Measurements from ENCODE around the gene ABTB1.
A peak's percentile ranks its signal among the peaks of the same experiment; 100 is the strongest.
"Not testable (repeated sequence)": the region's sequence is repeated elsewhere in the genome, so short reads cannot be mapped to it uniquely, and the experiment has no call there.

ABTB1 gene

GRCh38 chr3:127651516-127652172 is 21.1 kb upstream of the ABTB1 start:
- Histone ChIP-seq H3K4me1 (ENCODE audit: control insufficient read depth, insufficient read depth, low read length) (peaks cover 11% of the 10 kb centered on the region), H3K27me3 (ENCODE audit: control insufficient read depth in 1 of 2, insufficient read depth in 2 of 2, low read length in 2 of 2) (no peaks in the 10 kb centered on the region), H3K4me3 (ENCODE audit: low read length in 2 of 2) (no peak overlapping the region), H3K9ac (ENCODE audit: low read length in 2 of 2) (peak overlapping the region in 1 of 2 donors; percentile 47), H3K36me3 (ENCODE audit: control insufficient read depth in 2 of 2, insufficient read depth in 2 of 2, low read length in 2 of 2) (no peaks in the 10 kb centered on the region), H3K27ac (ENCODE audit: low read length) (no peak overlapping the region), H3K9me3 (ENCODE audit: control insufficient read depth in 2 of 2, low read length in 2 of 2) (no peaks in the 10 kb centered on the region)

DNA sequence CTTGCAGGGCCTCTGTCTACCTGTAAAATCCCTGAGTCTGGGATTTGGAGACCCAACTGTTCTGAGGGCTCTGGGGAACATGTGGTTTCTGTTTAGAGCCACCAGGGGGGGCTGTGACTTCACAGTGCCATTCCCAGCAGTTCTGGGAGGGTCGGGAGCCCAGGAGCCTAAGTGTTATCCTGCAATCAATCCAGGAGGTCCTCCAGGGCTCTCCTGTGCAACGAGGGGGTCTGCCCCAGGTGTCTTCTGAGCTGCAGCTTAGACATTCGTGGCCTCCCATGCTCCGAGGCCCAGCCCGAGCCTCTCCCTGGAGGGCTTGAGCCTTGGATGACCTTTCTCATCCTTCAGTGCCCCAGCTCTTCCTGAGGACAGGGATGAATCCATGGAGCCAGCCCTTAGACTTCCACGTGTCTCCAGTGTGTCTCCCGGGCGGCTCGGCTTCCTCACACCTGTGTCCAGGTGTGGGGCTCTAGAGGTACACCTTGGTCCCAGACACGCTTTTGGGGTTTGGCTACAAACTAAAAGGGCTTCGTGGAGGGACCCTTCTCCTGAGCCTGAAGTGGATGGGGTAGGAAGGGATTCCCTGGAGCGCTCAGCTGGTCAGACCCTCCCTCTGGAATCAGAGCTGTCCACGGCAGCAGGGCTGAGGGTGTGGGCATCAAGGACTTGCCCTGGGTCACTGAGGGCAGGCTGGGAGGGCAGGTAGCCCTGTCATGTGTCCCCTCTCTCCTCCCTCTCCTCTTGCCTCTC is 20.3 kb upstream of the ABTB1 start:
- H3K27ac ChIP-seq (ENCODE audit: low read length), result no peak overlapping the region
- H3K4me1 ChIP-seq (ENCODE audit: control insufficient read depth, insufficient read depth, low read length), result peaks cover 11% of the 10 kb centered on the region
- no peaks in the 10 kb centered on the region for H3K36me3 ChIP-seq (ENCODE audit: control insufficient read depth in 2 of 2, insufficient read depth in 2 of 2, low read length in 2 of 2)
- no peaks in the 10 kb centered on the region for H3K9me3 ChIP-seq (ENCODE audit: control insufficient read depth in 2 of 2, low read length in 2 of 2)
- H3K27me3 ChIP-seq (ENCODE audit: control insufficient read depth in 1 of 2, insufficient read depth in 2 of 2, low read length in 2 of 2), result no peaks in the 10 kb centered on the region
- H3K9ac ChIP-seq (ENCODE audit: low read length in 2 of 2), result no peak overlapping the region
- peak overlapping the region in 1 of 2 donors; percentile 29 for H3K4me3 ChIP-seq (ENCODE audit: low read length in 2 of 2)

- H3K27me3 ChIP-seq (ENCODE audit: control insufficient read depth in 1 of 2, insufficient read depth in 2 of 2, low read length in 2 of 2), result no peaks in the 10 kb centered on the region
- H3K9ac ChIP-seq (ENCODE audit: low read length in 2 of 2), result no peak overlapping the region
- no peak overlapping the region for H3K4me3 ChIP-seq (ENCODE audit: low read length in 2 of 2)
- no peaks in the 10 kb centered on the region for H3K9me3 ChIP-seq (ENCODE audit: control insufficient read depth in 2 of 2, low read length in 2 of 2)
- H3K36me3 ChIP-seq (ENCODE audit: control insufficient read depth in 2 of 2, insufficient read depth in 2 of 2, low read length in 2 of 2), result no peaks in the 10 kb centered on the region
- H3K27ac ChIP-seq (ENCODE audit: low read length), result no peak overlapping the region
- peaks cover 11% of the 10 kb centered on the region for H3K4me1 ChIP-seq (ENCODE audit: control insufficient read depth, insufficient read depth, low read length)
Observed at GRCh38 chr3:127654374-127654773, 18.4 kb upstream of the ABTB1 start.

DNA sequence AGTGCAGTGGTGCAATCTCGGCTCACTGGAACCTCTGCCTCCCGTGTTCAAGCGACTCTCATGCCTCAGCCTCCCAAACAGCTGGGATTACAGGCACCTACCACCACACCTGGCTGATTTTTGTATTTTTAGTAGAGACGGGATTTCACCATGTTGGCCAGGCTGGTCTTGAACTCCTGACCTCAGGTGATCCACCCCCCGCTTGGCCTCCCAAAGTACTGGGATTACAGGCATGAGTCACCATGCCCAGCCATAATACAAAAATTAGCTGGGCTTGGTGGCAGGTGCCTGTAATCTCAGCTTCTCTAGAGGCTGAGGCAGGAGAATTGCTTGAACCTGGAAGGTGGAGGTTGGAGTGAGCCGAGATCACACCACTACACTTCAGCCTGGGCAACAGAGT is 17.8 kb upstream of the ABTB1 start:
- H3K27me3 ChIP-seq (ENCODE audit: control insufficient read depth in 1 of 2, insufficient read depth in 2 of 2, low read length in 2 of 2); H3K27ac ChIP-seq (ENCODE audit: low read length); H3K4me3 ChIP-seq (ENCODE audit: low read length in 2 of 2); H3K36me3 ChIP-seq (ENCODE audit: control insufficient read depth in 2 of 2, insufficient read depth in 2 of 2, low read length in 2 of 2); H3K9ac ChIP-seq (ENCODE audit: low read length in 2 of 2); H3K9me3 ChIP-seq (ENCODE audit: control insufficient read depth in 2 of 2, low read length in 2 of 2): not testable (repeated sequence)
- peaks cover 11% of the 10 kb centered on the region for H3K4me1 ChIP-seq (ENCODE audit: control insufficient read depth, insufficient read depth, low read length)

DNA sequence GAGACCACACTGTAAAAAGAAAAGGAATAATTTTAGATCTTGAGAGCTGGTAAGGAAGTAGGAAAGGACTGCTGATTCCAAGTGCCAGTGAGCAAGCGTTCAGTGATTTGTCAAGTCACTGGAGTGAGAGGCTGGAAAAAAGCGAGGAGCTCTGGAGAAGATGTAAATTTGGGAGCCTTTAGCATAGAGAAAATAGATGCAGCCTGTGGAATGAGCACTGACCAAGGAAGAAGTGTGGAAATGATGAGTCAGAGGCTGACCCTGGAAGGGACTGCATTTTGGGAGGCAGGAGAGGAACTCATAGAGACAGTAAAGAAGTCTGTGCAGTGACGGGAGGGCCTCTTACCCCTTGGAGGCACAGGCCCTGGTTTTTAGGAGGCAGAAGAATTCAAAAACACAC is 17.1 kb upstream of the ABTB1 start:
- no peaks in the 10 kb centered on the region for H3K27me3 ChIP-seq (ENCODE audit: control insufficient read depth in 1 of 2, insufficient read depth in 2 of 2, low read length in 2 of 2)
- no peaks in the 10 kb centered on the region for H3K9me3 ChIP-seq (ENCODE audit: control insufficient read depth in 2 of 2, low read length in 2 of 2)
- peak overlapping the region; percentile 9 to 29 for H3K9ac ChIP-seq (ENCODE audit: low read length in 2 of 2)
- peak overlapping the region in 1 of 2 donors; percentile 1 for H3K4me3 ChIP-seq (ENCODE audit: low read length in 2 of 2)
- peaks cover 11% of the 10 kb centered on the region for H3K4me1 ChIP-seq (ENCODE audit: control insufficient read depth, insufficient read depth, low read length)
- no peaks in the 10 kb centered on the region for H3K36me3 ChIP-seq (ENCODE audit: control insufficient read depth in 2 of 2, insufficient read depth in 2 of 2, low read length in 2 of 2)
- peak overlapping the region; percentile 37 for H3K27ac ChIP-seq (ENCODE audit: low read length)

DNA sequence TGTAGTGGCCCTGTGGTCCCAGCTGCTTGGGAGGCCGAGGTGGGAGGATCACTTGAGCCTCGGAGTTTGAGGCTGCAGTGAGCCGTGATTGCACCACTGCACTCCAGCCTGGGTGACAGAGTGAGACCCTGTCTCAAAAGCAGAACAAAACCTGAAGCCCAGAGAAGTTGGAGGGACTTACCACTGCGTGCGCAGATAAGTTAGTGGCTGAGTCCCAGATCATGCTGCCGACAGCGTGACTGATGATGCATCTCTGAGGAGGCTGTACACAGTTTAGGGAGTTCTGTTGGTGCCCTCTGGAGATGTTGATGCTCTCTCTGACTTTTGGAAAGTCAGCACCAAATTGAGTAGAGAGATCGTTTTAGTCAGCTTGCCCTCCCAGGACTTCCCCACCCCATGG is 15.8 kb upstream of the ABTB1 start:
- Histone ChIP-seq H3K9ac (ENCODE audit: low read length in 2 of 2) (no peak overlapping the region), H3K4me1 (ENCODE audit: control insufficient read depth, insufficient read depth, low read length) (peaks cover 11% of the 10 kb centered on the region), H3K9me3 (ENCODE audit: control insufficient read depth in 2 of 2, low read length in 2 of 2) (no peaks in the 10 kb centered on the region), H3K27me3 (ENCODE audit: control insufficient read depth in 1 of 2, insufficient read depth in 2 of 2, low read length in 2 of 2) (no peaks in the 10 kb centered on the region), H3K4me3 (ENCODE audit: low read length in 2 of 2) (no peak overlapping the region), H3K27ac (ENCODE audit: low read length) (no peak overlapping the region), H3K36me3 (ENCODE audit: control insufficient read depth in 2 of 2, insufficient read depth in 2 of 2, low read length in 2 of 2) (no peaks in the 10 kb centered on the region)

- Histone ChIP-seq H3K27ac (ENCODE audit: low read length) (no peak overlapping the region), H3K36me3 (ENCODE audit: control insufficient read depth in 2 of 2, insufficient read depth in 2 of 2, low read length in 2 of 2) (no peaks in the 10 kb centered on the region), H3K27me3 (ENCODE audit: control insufficient read depth in 1 of 2, insufficient read depth in 2 of 2, low read length in 2 of 2) (no peaks in the 10 kb centered on the region), H3K4me1 (ENCODE audit: control insufficient read depth, insufficient read depth, low read length) (peaks cover 7% of the 10 kb centered on the region), H3K4me3 (ENCODE audit: low read length in 2 of 2) (no peak overlapping the region), H3K9ac (ENCODE audit: low read length in 2 of 2) (no peak overlapping the region), H3K9me3 (ENCODE audit: control insufficient read depth in 2 of 2, low read length in 2 of 2) (no peaks in the 10 kb centered on the region)
Observed at GRCh38 chr3:127658234-127658633, 14.5 kb upstream of the ABTB1 start.

DNA sequence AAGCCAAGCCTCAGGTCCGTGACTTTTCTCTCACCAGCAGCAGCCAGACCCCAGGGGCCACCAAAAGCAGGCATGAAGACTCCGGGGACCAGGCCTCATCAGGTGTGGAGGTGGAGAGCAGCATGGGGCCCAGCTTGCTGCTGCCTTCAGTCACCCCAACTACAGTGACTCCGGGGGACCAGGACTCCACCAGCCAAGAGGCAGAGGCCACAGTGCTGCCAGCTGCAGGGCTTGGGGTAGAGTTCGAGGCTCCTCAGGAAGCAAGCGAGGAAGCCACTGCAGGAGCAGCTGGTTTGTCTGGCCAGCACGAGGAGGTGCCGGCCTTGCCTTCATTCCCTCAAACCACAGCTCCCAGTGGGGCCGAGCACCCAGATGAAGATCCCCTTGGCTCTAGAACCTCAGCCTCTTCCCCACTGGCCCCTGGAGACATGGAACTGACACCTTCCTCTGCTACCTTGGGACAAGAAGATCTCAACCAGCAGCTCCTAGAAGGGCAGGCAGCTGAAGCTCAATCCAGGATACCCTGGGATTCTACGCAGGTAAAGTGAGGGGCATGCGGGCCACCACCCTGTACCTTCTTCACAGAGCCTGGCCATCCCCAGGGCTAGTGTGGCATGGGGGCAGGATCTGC is 12.0 kb upstream of the ABTB1 start:
- H3K4me1 ChIP-seq (ENCODE audit: control insufficient read depth, insufficient read depth, low read length), result peaks cover 2% of the 10 kb centered on the region
- no peak overlapping the region for H3K9ac ChIP-seq (ENCODE audit: low read length in 2 of 2)
- H3K36me3 ChIP-seq (ENCODE audit: control insufficient read depth in 2 of 2, insufficient read depth in 2 of 2, low read length in 2 of 2), result no peaks in the 10 kb centered on the region
- H3K27me3 ChIP-seq (ENCODE audit: control insufficient read depth in 1 of 2, insufficient read depth in 2 of 2, low read length in 2 of 2), result no peaks in the 10 kb centered on the region
- no peaks in the 10 kb centered on the region for H3K9me3 ChIP-seq (ENCODE audit: control insufficient read depth in 2 of 2, low read length in 2 of 2)
- H3K27ac ChIP-seq (ENCODE audit: low read length), result no peak overlapping the region
- no peak overlapping the region for H3K4me3 ChIP-seq (ENCODE audit: low read length in 2 of 2)

DNA sequence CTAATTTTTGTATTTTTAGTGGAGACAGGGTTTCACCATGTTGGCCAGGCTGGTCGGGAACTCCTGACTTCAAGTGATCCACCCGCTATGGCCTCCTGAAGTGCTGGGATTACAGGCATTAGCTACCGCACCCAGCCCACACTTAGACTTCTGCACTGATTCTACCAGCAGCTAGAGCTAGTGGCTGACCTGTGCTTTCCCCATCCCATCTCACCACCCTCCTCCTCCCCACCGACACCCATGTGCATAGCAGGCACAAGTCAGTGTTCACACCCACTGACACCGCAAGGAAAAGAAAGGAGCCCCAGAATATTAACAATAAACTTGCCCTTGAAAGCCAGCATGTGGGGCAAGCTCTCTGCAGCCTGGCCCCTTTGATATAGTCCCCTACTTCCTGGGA is 11.2 kb upstream of the ABTB1 start:
- H3K27ac ChIP-seq (ENCODE audit: low read length), result no peak overlapping the region
- no peaks in the 10 kb centered on the region for H3K27me3 ChIP-seq (ENCODE audit: control insufficient read depth in 1 of 2, insufficient read depth in 2 of 2, low read length in 2 of 2)
- no peaks in the 10 kb centered on the region for H3K36me3 ChIP-seq (ENCODE audit: control insufficient read depth in 2 of 2, insufficient read depth in 2 of 2, low read length in 2 of 2)
- H3K4me3 ChIP-seq (ENCODE audit: low read length in 2 of 2), result no peak overlapping the region
- H3K4me1 ChIP-seq (ENCODE audit: control insufficient read depth, insufficient read depth, low read length), result no peaks in the 10 kb centered on the region
- H3K9me3 ChIP-seq (ENCODE audit: control insufficient read depth in 2 of 2, low read length in 2 of 2), result no peaks in the 10 kb centered on the region
- no peak overlapping the region for H3K9ac ChIP-seq (ENCODE audit: low read length in 2 of 2)

DNA sequence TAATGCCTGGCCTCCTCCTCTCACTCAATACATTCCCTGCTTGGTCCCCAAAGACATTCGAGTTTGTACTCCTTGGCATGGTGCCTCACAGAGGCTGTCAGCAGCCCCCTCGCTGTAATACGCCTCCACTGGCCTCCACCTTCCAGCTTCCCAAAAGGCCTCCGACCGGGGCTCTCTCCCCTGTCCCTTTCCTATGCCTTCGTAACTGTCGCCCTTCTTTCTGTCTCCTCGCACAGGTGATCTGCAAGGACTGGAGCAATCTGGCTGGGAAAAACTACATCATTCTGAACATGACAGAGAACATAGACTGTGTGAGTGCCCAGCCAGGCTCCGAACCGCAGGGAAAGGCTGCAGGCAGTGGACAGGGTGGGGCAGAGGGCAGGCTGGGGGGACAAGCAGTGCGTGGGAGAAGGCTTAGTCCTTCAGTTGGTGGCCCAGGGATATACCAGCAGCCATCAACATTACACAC is 10.7 kb upstream of the ABTB1 start:
- Histone ChIP-seq H3K9me3 (ENCODE audit: control insufficient read depth in 2 of 2, low read length in 2 of 2) (no peaks in the 10 kb centered on the region), H3K9ac (ENCODE audit: low read length in 2 of 2) (no peak overlapping the region), H3K4me1 (ENCODE audit: control insufficient read depth, insufficient read depth, low read length) (no peaks in the 10 kb centered on the region), H3K36me3 (ENCODE audit: control insufficient read depth in 2 of 2, insufficient read depth in 2 of 2, low read length in 2 of 2) (no peaks in the 10 kb centered on the region), H3K4me3 (ENCODE audit: low read length in 2 of 2) (no peak overlapping the region), H3K27me3 (ENCODE audit: control insufficient read depth in 1 of 2, insufficient read depth in 2 of 2, low read length in 2 of 2) (no peaks in the 10 kb centered on the region), H3K27ac (ENCODE audit: low read length) (no peak overlapping the region)

- Histone ChIP-seq H3K27me3 (ENCODE audit: control insufficient read depth in 1 of 2, insufficient read depth in 2 of 2, low read length in 2 of 2) (no peaks in the 10 kb centered on the region), H3K27ac (ENCODE audit: low read length) (no peak overlapping the region), H3K4me3 (ENCODE audit: low read length in 2 of 2) (no peak overlapping the region), H3K36me3 (ENCODE audit: control insufficient read depth in 2 of 2, insufficient read depth in 2 of 2, low read length in 2 of 2) (no peaks in the 10 kb centered on the region), H3K9me3 (ENCODE audit: control insufficient read depth in 2 of 2, low read length in 2 of 2) (no peaks in the 10 kb centered on the region), H3K9ac (ENCODE audit: low read length in 2 of 2) (no peak overlapping the region), H3K4me1 (ENCODE audit: control insufficient read depth, insufficient read depth, low read length) (no peaks in the 10 kb centered on the region)
Observed at GRCh38 chr3:127663151-127663550, 9.6 kb upstream of the ABTB1 start.
